CD4-positive, CD25-positive, alpha-beta regulatory T cell (primary cell): ENCODE measurements around the gene ETFA. TPM values are rescaled to one million over a fixed set of nuclear protein-coding genes. Genes with fewer than 3 reads are reported as not detected.

Source experiments
- ATAC-seq, 2 donors: fragments of 150-1000 bp; cut with Tn5 transposase; one replicate each; pipeline ENCODE4 v1.10.0; 2021; ENCODE audit warnings: low read depth in 2 of 2, moderate number of reproducible peaks in 2 of 2, moderate library complexity in 1 of 2
- DNase-seq, 3 donors: peaks; one replicate each; pipeline versions ENCODE4 v3.0.0 to v3.0.0-alpha.2; 2012 to 2022; ENCODE audit warnings: mixed read lengths in 1 of 3
- H3K27ac ChIP-seq: one replicate; pipeline ENCODE4 v1.7.0; 2013; ENCODE audit warnings: mild to moderate bottlenecking, low read length; ENCODE audit not compliant: insufficient read depth, poor library complexity, severe bottlenecking
- H3K27me3 ChIP-seq: one replicate; pipeline ENCODE4 v1.7.0; 2013; ENCODE audit warnings: low read length; ENCODE audit not compliant: control insufficient read depth, insufficient read depth
- H3K36me3 ChIP-seq: one replicate; pipeline ENCODE4 v1.7.0; 2013; ENCODE audit warnings: mild to moderate bottlenecking, low read length, moderate library complexity; ENCODE audit not compliant: control insufficient read depth, insufficient read depth
- H3K4me1 ChIP-seq: 2 replicates; pipeline ENCODE4 v1.7.0; 2013; ENCODE audit warnings: mild to moderate bottlenecking, low read length; ENCODE audit not compliant: insufficient read depth, control insufficient read depth, poor library complexity, severe bottlenecking
- H3K4me3 ChIP-seq: one replicate; pipeline ENCODE4 v1.7.0; 2013; ENCODE audit warnings: low read depth, mild to moderate bottlenecking, low read length, moderate library complexity
- H3K9me3 ChIP-seq, 2 experiments: 1 replicate in 1 of 2; 2 replicates in 1 of 2; pipeline ENCODE4 v1.7.0; 2013; ENCODE audit warnings: low read length in 2 of 2, mild to moderate bottlenecking in 1 of 2, moderate library complexity in 1 of 2; ENCODE audit not compliant: control insufficient read depth in 2 of 2
- H3K27ac Mint-ChIP-seq, 3 donors: one replicate each; pipeline ENCODE4 v1.8.0; 2020 to 2022; ENCODE audit warnings: mild to moderate bottlenecking in 3 of 3, mixed read lengths in 3 of 3, moderate library complexity in 2 of 3
- H3K27me3 Mint-ChIP-seq: one replicate; pipeline ENCODE4 v1.8.0; 2022; ENCODE audit warnings: mild to moderate bottlenecking, mixed read lengths
- H3K36me3 Mint-ChIP-seq: one replicate; pipeline ENCODE4 v1.8.0; 2020; ENCODE audit warnings: mixed read lengths
- H3K4me1 Mint-ChIP-seq, 4 donors: one replicate each; pipeline ENCODE4 v1.8.0; 2020 to 2022; ENCODE audit warnings: mixed read lengths in 4 of 4, mild to moderate bottlenecking in 1 of 4
- H3K4me3 Mint-ChIP-seq, 4 donors: one replicate each; pipeline ENCODE4 v1.8.0; 2020 to 2022; ENCODE audit warnings: mild to moderate bottlenecking in 4 of 4, mixed read lengths in 4 of 4, moderate library complexity in 3 of 4
- H3K9me3 Mint-ChIP-seq, 7 donors: one replicate each; pipeline ENCODE4 v1.8.0; 2020 to 2022; ENCODE audit warnings: mixed read lengths in 7 of 7, mild to moderate bottlenecking in 3 of 7, moderate library complexity in 2 of 7
- polyA plus RNA-seq, 4 donors: library from polyadenylated mRNA; unstranded; fragments of 300-500 nt; fragmentation: Illumina TruSeq; gene quantifications; one replicate each; pipeline ENCODE4 v1.2.3, GENCODE V29; 2021
- total RNA-seq: library from RNA; stranded (reverse); gene quantifications from one replicate; pipeline ENCODE4 v1.2.3, GENCODE V29; 2022

Gene ETFA
- total and polyA plus RNA-seq, 5 donors from 2014 or later = 44.5 to 166 (median 120) TPM

- peaks cover 36% of the 10 kb centered on the region for H3K36me3 Mint-ChIP-seq
- H3K36me3 ChIP-seq = peaks cover 6% of the 10 kb centered on the region
- no peak for DNase-seq
- no peaks in the 10 kb centered on the region for H3K9me3 ChIP-seq
- H3K27me3 ChIP-seq = peaks cover 28% of the 10 kb centered on the region
- peak overlapping the region in 1 of 4 donors; percentile 10 for H3K4me3 Mint-ChIP-seq
- no peak overlapping the region for H3K27ac ChIP-seq
- peaks cover 36% of the 10 kb centered on the region for H3K27me3 Mint-ChIP-seq
- H3K9me3 Mint-ChIP-seq = peaks cover 0 to 4% (median 0%) of the 10 kb centered on the region in 7 donors
- H3K4me1 ChIP-seq = peaks cover 19% of the 10 kb centered on the region
- ATAC-seq = no peak
- H3K27ac Mint-ChIP-seq = no peak overlapping the region
- peaks cover 5 to 20% (median 8%) of the 10 kb centered on the region in 4 donors for H3K4me1 Mint-ChIP-seq
- H3K4me3 ChIP-seq = no peak overlapping the region
Measured at GRCh38 chr15:76349301-76350070, 38.2 kb upstream of the ETFA start.

GRCh38 chr15:76347482-76348055, 36.3 kb upstream of the ETFA start:
- ATAC-seq = no peak
- Mint-ChIP-seq H3K9me3 (peaks cover 0 to 4% (median 0%) of the 10 kb centered on the region in 7 donors), H3K27ac (no peak overlapping the region), H3K36me3 (peaks cover 30% of the 10 kb centered on the region), H3K4me1 (peaks cover 7 to 26% (median 15%) of the 10 kb centered on the region in 4 donors), H3K4me3 (peak overlapping the region in 3 of 4 donors; percentile 10 to 61 (median 44)), H3K27me3 (peaks cover 53% of the 10 kb centered on the region)
- DNase-seq = no peak
- Histone ChIP-seq H3K4me3 (no peak overlapping the region), H3K4me1 (peaks cover 29% of the 10 kb centered on the region), H3K9me3 (no peaks in the 10 kb centered on the region), H3K27ac (no peak overlapping the region), H3K27me3 (peaks cover 40% of the 10 kb centered on the region), H3K36me3 (peaks cover 6% of the 10 kb centered on the region)

DNA sequence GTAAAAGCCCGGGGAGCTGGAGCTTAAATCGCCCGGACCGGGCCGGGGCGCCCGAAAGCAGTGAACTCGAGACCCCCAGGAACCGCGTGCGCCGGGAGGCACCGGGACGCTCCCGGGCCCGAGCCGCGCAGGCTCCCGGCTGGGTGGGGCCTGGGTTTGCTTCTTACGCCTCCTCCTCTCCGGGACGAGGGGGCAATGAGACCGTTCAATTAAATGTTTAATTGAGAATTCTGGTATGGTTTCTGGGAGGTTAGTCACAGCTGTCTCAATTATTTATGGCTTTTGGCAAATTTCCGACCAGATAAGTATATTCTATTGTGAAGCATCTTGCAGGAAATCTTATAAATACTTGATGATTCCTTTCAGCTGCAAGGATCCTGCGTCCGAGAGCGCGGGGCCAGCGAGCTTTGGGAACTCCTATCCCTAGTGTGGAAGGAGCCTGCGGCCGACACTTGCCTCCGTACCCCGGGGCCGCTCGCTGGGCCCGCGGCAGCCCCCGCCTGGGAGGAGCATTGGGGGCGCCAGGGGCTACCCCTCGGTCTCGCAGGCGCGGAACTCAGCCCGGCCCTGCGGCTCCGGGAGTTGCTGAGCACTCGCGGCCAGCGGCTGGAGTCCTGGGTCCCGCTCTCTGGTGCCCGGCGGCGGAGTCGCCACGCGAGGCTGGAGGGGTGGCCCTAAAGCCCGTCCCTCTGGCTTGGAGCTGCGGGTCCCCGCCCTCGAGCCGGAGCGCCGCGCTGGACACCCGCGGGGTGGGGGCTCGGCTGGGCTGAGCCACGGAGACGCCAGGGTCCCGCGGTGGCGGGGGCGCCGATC, 35.6 kb upstream of the ETFA start:
- H3K9me3 ChIP-seq = no peaks in the 10 kb centered on the region
- H3K4me1 Mint-ChIP-seq = peaks cover 8 to 30% (median 16%) of the 10 kb centered on the region in 4 donors
- no peak overlapping the region for H3K27ac ChIP-seq
- H3K4me3 ChIP-seq = peak overlapping the region; percentile 26
- peaks cover 6% of the 10 kb centered on the region for H3K36me3 ChIP-seq
- peaks cover 57% of the 10 kb centered on the region for H3K27me3 Mint-ChIP-seq
- H3K27ac Mint-ChIP-seq = no peak overlapping the region
- peaks cover 26% of the 10 kb centered on the region for H3K36me3 Mint-ChIP-seq
- peaks cover 36% of the 10 kb centered on the region for H3K4me1 ChIP-seq
- H3K4me3 Mint-ChIP-seq = peak overlapping the region in 2 of 4 donors; percentile 50 to 70
- peaks cover 41% of the 10 kb centered on the region for H3K27me3 ChIP-seq
- peaks cover 0 to 4% (median 0%) of the 10 kb centered on the region in 7 donors for H3K9me3 Mint-ChIP-seq
- no peak for DNase-seq
- no peak for ATAC-seq

GRCh38 chr15:76345880-76346668, 34.8 kb upstream of the ETFA start:
- DNase-seq (peak in 2 of 3 donors; percentile 16 to 20), ATAC-seq (peak in 1 of 2 donors; percentile 44)
- peak overlapping the region; percentile 39 to 82 (median 71) for H3K4me3 Mint-ChIP-seq

GRCh38 chr15:76345583-76345879, 34.3 kb upstream of the ETFA start:
- peaks cover 46% of the 10 kb centered on the region for H3K27me3 ChIP-seq
- H3K27me3 Mint-ChIP-seq = peaks cover 70% of the 10 kb centered on the region

More at GRCh38 chr15:76345880-76346668, 34.8 kb upstream of the ETFA start:
- Histone ChIP-seq H3K36me3 (peaks cover 4% of the 10 kb centered on the region), H3K27ac (no peak overlapping the region), H3K4me3 (no peak overlapping the region), H3K9me3 (no peaks in the 10 kb centered on the region), H3K27me3 (peaks cover 41% of the 10 kb centered on the region), H3K4me1 (peaks cover 44% of the 10 kb centered on the region)
- Mint-ChIP-seq H3K27me3 (peaks cover 65% of the 10 kb centered on the region), H3K36me3 (peaks cover 24% of the 10 kb centered on the region), H3K27ac (no peak overlapping the region), H3K4me1 (peaks cover 11 to 36% (median 19%) of the 10 kb centered on the region in 4 donors), H3K9me3 (peaks cover 0 to 4% (median 0%) of the 10 kb centered on the region in 7 donors)

GRCh38 chr15:76344893-76345582, 33.8 kb upstream of the ETFA start:
- Histone ChIP-seq H3K27me3 (peaks cover 46% of the 10 kb centered on the region), H3K36me3 (no peaks in the 10 kb centered on the region), H3K4me3 (no peak overlapping the region), H3K27ac (no peak overlapping the region), H3K9me3 (no peaks in the 10 kb centered on the region), H3K4me1 (peaks cover 55% of the 10 kb centered on the region)
- Mint-ChIP-seq H3K36me3 (peaks cover 20% of the 10 kb centered on the region), H3K4me3 (peak overlapping the region; percentile 0 to 82 (median 58)), H3K9me3 (peaks cover 0 to 4% (median 0%) of the 10 kb centered on the region in 7 donors), H3K4me1 (peaks cover 11 to 47% (median 20%) of the 10 kb centered on the region in 4 donors), H3K27me3 (peaks cover 73% of the 10 kb centered on the region), H3K27ac (no peak overlapping the region)
- DNase-seq (no peak), ATAC-seq (no peak)

More at GRCh38 chr15:76345583-76345879, 34.3 kb upstream of the ETFA start:
- Histone ChIP-seq H3K36me3 (no peaks in the 10 kb centered on the region), H3K9me3 (no peaks in the 10 kb centered on the region), H3K4me1 (peaks cover 50% of the 10 kb centered on the region), H3K27ac (no peak overlapping the region), H3K4me3 (no peak overlapping the region)
- Mint-ChIP-seq H3K4me1 (peaks cover 11 to 42% (median 19%) of the 10 kb centered on the region in 4 donors), H3K9me3 (peaks cover 0 to 4% (median 0%) of the 10 kb centered on the region in 7 donors), H3K4me3 (peak overlapping the region; percentile 39 to 82 (median 71)), H3K36me3 (peaks cover 23% of the 10 kb centered on the region), H3K27ac (no peak overlapping the region)
- ATAC-seq (no peak), DNase-seq (no peak)
